ENCODE results near the gene ZBTB7C. TPM values are rescaled to one million over a fixed set of nuclear protein-coding genes. Genes with fewer than 3 reads are reported as not detected.
A peak's percentile ranks its signal among the peaks of the same experiment; 100 is the strongest.

Gene ZBTB7C
- total RNA-seq, 1 donor, result not detected

- DNase-seq (ENCODE audit: low read depth), result no peak
- TF ChIP-seq, protein P1, sequence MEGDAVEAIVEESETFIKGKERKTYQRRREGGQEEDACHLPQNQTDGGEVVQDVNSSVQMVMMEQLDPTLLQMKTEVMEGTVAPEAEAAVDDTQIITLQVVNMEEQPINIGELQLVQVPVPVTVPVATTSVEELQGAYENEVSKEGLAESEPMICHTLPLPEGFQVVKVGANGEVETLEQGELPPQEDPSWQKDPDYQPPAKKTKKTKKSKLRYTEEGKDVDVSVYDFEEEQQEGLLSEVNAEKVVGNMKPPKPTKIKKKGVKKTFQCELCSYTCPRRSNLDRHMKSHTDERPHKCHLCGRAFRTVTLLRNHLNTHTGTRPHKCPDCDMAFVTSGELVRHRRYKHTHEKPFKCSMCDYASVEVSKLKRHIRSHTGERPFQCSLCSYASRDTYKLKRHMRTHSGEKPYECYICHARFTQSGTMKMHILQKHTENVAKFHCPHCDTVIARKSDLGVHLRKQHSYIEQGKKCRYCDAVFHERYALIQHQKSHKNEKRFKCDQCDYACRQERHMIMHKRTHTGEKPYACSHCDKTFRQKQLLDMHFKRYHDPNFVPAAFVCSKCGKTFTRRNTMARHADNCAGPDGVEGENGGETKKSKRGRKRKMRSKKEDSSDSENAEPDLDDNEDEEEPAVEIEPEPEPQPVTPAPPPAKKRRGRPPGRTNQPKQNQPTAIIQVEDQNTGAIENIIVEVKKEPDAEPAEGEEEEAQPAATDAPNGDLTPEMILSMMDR (IDR thresholded peaks at IDR 0.05; ENCODE audit: insufficient read depth, low read depth, low read length), result no peak
- H3K4me3 ChIP-seq (ENCODE audit: low read depth, low read length), result no peak overlapping the region
Observed at GRCh38 chr18:48308027-48308635, 101.1 kb downstream of the ZBTB7C start.

GRCh38 chr18:48306838-48307237 is 102.3 kb downstream of the ZBTB7C start:
- TF ChIP-seq, protein P1 (IDR thresholded peaks at IDR 0.05; ENCODE audit: insufficient read depth, low read depth, low read length), result no peak
- DNase-seq (ENCODE audit: low read depth), result no peak
- H3K4me3 ChIP-seq (ENCODE audit: low read depth, low read length), result no peak overlapping the region

DNA sequence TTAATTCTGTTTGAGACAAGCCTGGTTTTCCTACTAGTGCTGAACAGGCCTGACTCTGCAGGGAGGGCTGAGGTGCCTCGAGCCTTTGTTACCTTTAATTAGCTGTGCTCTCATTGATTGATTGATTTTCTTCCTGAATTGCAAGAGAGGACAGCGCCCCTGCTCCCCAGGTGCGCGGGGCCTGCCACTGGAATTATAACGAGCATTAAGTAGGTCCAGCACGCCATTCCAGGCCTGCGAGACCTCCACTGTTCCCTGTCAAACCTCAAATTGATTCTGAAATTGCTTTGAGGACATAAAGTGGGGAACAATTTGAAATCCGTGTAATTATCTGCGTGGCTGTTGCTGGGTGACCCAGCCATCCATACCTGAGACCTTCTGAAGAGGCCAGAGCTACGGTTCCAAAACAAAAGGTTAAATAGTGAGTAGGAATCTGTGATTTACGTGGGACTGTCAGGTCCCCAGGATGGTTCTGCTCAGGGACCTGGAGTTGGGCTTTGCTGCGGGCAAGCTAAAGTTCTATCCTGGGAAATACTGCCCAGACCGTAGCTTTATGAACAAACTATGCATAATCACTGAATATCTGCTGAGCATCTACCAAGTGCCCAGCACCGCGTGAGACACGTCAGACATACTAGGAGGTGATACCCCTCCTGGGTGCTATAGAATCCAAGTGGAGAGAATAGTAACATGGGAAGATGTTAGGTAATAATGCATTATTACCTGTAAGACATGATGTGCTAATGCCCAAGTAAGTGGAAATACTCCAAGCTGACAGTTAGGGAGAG is 104.1 kb downstream of the ZBTB7C start:
- H3K4me3 ChIP-seq (ENCODE audit: low read depth, low read length), result no peak overlapping the region
- TF ChIP-seq, protein P1 (IDR thresholded peaks at IDR 0.05; ENCODE audit: insufficient read depth, low read depth, low read length), result no peak
- no peak for DNase-seq (ENCODE audit: low read depth)

GRCh38 chr18:48303883-48304282 is 105.3 kb downstream of the ZBTB7C start:
- no peak overlapping the region for H3K4me3 ChIP-seq (ENCODE audit: low read depth, low read length)
- TF ChIP-seq, protein P1 (IDR thresholded peaks at IDR 0.05; ENCODE audit: insufficient read depth, low read depth, low read length), result no peak
- no peak for DNase-seq (ENCODE audit: low read depth)

DNA sequence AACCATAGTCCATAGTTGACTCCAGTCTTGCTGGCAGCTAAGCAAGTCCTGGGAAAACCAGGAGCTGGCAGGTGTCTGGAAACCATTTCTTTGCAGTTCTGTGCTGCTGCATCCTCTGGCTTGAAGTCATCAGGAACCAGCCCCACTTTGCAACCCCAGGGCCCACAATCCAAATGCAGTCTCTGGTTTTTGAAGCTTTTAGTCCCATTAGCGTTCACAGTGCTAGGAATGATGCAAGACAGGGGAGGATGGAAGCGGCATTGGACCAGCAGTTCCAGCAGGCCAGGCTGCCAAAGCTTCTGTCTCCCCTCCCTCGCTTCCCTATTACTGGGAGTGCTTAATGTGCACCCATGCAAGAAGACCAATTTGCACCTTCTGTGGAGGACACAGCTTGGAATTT is 106.4 kb downstream of the ZBTB7C start:
- H3K4me3 ChIP-seq (ENCODE audit: low read depth, low read length), result no peak overlapping the region
- TF ChIP-seq, protein P1 (IDR thresholded peaks at IDR 0.05; ENCODE audit: insufficient read depth, low read depth, low read length), result no peak
- no peak for DNase-seq (ENCODE audit: low read depth)

- H3K4me3 ChIP-seq (ENCODE audit: low read depth, low read length), result no peak overlapping the region
- TF ChIP-seq, protein P1 (IDR thresholded peaks at IDR 0.05; ENCODE audit: insufficient read depth, low read depth, low read length), result no peak
- DNase-seq (ENCODE audit: low read depth), result peak; percentile 15
Observed at GRCh38 chr18:48300463-48300961, 108.7 kb downstream of the ZBTB7C start.
